NT2/D1 (cell line): ENCODE measurements around the gene INPP4A.

ENCODE experiments used
- SUZ12 ChIP-seq: IDR thresholded peaks from 2 replicates; pipeline ENCODE4 v1.6.1; 2011; ENCODE audit not compliant: insufficient read length, insufficient read depth; ENCODE audit errors: extremely low read depth
- YY1 ChIP-seq: IDR thresholded peaks from 2 replicates; pipeline ENCODE4 v1.6.1; 2011; ENCODE audit not compliant: insufficient read length, insufficient read depth
- ZNF274 ChIP-seq: IDR thresholded peaks from 2 replicates; pipeline ENCODE4 v1.6.1; 2011; ENCODE audit warnings: mild to moderate bottlenecking, low read depth, low read length

DNA sequence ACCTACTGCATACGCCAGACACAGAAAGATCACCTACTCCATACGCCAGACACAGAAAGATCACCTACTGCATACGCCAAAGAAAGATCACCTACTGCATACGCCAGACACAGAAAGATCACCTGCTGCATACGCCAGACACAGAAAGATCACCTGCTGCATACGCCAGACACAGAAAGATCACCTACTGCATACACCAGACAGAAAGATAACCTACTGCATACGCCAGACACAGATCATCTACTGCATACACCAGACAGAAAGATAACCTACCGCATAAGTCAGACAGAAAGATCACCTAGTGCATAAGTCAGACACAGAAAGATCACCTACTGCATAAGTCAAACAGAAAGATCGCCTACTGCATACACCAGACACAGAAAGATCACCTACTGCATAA lies 137.9 kb downstream of the INPP4A start:
- TF ChIP-seq ZNF274 (no peak), YY1 (no peak), SUZ12 (no peak)
